Neural progenitor cell (in vitro differentiated cells): ENCODE measurements around the gene GAB2. TPM values are rescaled to one million over a fixed set of nuclear protein-coding genes. Genes with fewer than 3 reads are reported as not detected.

Source experiments
- DNase-seq: peaks from one replicate; pipeline ENCODE4 v3.0.0-alpha.2; 2016; ENCODE audit warnings: low spot score
- H2AFZ ChIP-seq: fragments of 200-600 bp; sonication (generic); replicated peaks from 2 replicates; pipeline ENCODE4 v1.6.1; 2016; ENCODE audit warnings: antibody characterized with exemption
- H3F3A ChIP-seq: fragments of 200-600 bp; sonication (generic); 2 replicates; pipeline ENCODE4 v1.6.1; 2016; ENCODE audit warnings: antibody characterized with exemption, low read depth
- H3K27ac ChIP-seq: fragments of 200-600 bp; sonication (generic); 2 replicates; pipeline ENCODE4 v1.5.1; 2016; ENCODE audit warnings: mild to moderate bottlenecking
- H3K27me3 ChIP-seq: fragments of 200-600 bp; sonication (generic); 2 replicates; pipeline ENCODE4 v1.6.1; 2016; ENCODE audit warnings: mild to moderate bottlenecking, moderate library complexity
- H3K36me3 ChIP-seq: fragments of 200-600 bp; sonication (generic); 2 replicates; pipeline ENCODE4 v1.5.1; 2016
- H3K4me1 ChIP-seq: fragments of 200-600 bp; sonication (generic); 2 replicates; pipeline ENCODE4 v1.6.1; 2016; ENCODE audit warnings: mixed run types
- H3K4me2 ChIP-seq: fragments of 200-600 bp; sonication (generic); 2 replicates; pipeline ENCODE4 v1.6.1; 2016
- H3K4me3 ChIP-seq: fragments of 200-600 bp; sonication (generic); 2 replicates; pipeline ENCODE4 v1.5.1; 2016
- H3K79me2 ChIP-seq: fragments of 200-600 bp; sonication (generic); 2 replicates; pipeline ENCODE4 v1.6.1; 2016; ENCODE audit warnings: low read depth
- H3K9ac ChIP-seq: fragments of 200-600 bp; sonication (generic); 2 replicates; pipeline ENCODE4 v1.6.1; 2016
- H3K9me3 ChIP-seq: fragments of 200-600 bp; sonication (generic); 2 replicates; pipeline ENCODE4 v1.5.1; 2016; ENCODE audit warnings: low read depth
- H4K20me1 ChIP-seq: fragments of 200-600 bp; sonication (generic); 2 replicates; pipeline ENCODE4 v1.6.1; 2016; ENCODE audit warnings: low read depth
- H3K27ac Mint-ChIP-seq: 3 replicates; pipeline ENCODE4 v1.8.0; 2021; ENCODE audit warnings: mixed read lengths
- H3K27me3 Mint-ChIP-seq: 2 replicates; pipeline ENCODE4 v1.8.0; 2022; ENCODE audit warnings: low read depth, mild to moderate bottlenecking, inconsistent platforms, moderate library complexity, mixed read lengths; ENCODE audit not compliant: insufficient read depth
- H3K36me3 Mint-ChIP-seq: 3 replicates; pipeline ENCODE4 v1.8.0; 2021; ENCODE audit warnings: mixed read lengths
- H3K4me1 Mint-ChIP-seq: 3 replicates; pipeline ENCODE4 v1.8.0; 2021; ENCODE audit warnings: mixed read lengths
- H3K4me3 Mint-ChIP-seq: 3 replicates; pipeline ENCODE4 v1.8.0; 2021; ENCODE audit warnings: mild to moderate bottlenecking, moderate library complexity, mixed read lengths
- H3K9me3 Mint-ChIP-seq: 3 replicates; pipeline ENCODE4 v1.8.0; 2020; ENCODE audit warnings: mixed read lengths
- EZH2 ChIP-seq: fragments of 200-600 bp; sonication (generic); IDR thresholded peaks from 2 replicates; pipeline ENCODE4 v1.6.1; 2017; ENCODE audit warnings: antibody characterized with exemption, mild to moderate bottlenecking, moderate library complexity
- EZH2phosphoT487 ChIP-seq: fragments of 200-600 bp; sonication (generic); IDR thresholded peaks from 2 replicates; pipeline ENCODE4 v1.6.1; 2017; ENCODE audit warnings: antibody characterized with exemption
- total RNA-seq: library from RNA; depleted of rRNA; stranded (reverse); fragments of >200 nt; gene quantifications from 2 replicates; pipeline ENCODE4 v1.2.3, GENCODE V29; 2015; ENCODE audit warnings: low replicate concordance
- TF ChIP-seq, protein P1 (sequence below): fragments of 200-600 bp; sonication (generic); IDR thresholded peaks from 2 replicates; pipeline ENCODE4 v1.5.1; 2017; ENCODE audit warnings: antibody characterized with exemption, mild to moderate bottlenecking

The GAB2 gene
- total RNA-seq, 1 donor from 2014 or later: 11.1 TPM

GRCh38 chr11:78231962-78232501, 185.6 kb downstream of the GAB2 start:
- Histone ChIP-seq H3F3A (no peaks in the 10 kb centered on the region), H3K4me1 (no peaks in the 10 kb centered on the region), H3K36me3 (peaks cover under 1% of the 10 kb centered on the region), H3K9ac (no peak overlapping the region), H2AFZ (no peak overlapping the region), H3K9me3 (no peaks in the 10 kb centered on the region), H3K27me3 (no peaks in the 10 kb centered on the region), H3K79me2 (no peaks in the 10 kb centered on the region), H3K4me3 (no peak overlapping the region), H3K27ac (no peak overlapping the region), H4K20me1 (no peaks in the 10 kb centered on the region), H3K4me2 (no peak overlapping the region)
- Mint-ChIP-seq H3K9me3 (peaks cover 2% of the 10 kb centered on the region), H3K4me1 (peaks cover 2% of the 10 kb centered on the region), H3K27ac (no peak overlapping the region), H3K27me3 (no peaks in the 10 kb centered on the region), H3K36me3 (peaks cover 10% of the 10 kb centered on the region), H3K4me3 (no peak overlapping the region)
- no peak for DNase-seq
- TF ChIP-seq, protein P1, sequence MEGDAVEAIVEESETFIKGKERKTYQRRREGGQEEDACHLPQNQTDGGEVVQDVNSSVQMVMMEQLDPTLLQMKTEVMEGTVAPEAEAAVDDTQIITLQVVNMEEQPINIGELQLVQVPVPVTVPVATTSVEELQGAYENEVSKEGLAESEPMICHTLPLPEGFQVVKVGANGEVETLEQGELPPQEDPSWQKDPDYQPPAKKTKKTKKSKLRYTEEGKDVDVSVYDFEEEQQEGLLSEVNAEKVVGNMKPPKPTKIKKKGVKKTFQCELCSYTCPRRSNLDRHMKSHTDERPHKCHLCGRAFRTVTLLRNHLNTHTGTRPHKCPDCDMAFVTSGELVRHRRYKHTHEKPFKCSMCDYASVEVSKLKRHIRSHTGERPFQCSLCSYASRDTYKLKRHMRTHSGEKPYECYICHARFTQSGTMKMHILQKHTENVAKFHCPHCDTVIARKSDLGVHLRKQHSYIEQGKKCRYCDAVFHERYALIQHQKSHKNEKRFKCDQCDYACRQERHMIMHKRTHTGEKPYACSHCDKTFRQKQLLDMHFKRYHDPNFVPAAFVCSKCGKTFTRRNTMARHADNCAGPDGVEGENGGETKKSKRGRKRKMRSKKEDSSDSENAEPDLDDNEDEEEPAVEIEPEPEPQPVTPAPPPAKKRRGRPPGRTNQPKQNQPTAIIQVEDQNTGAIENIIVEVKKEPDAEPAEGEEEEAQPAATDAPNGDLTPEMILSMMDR: no peak
- TF ChIP-seq EZH2 (no peak), EZH2phosphoT487 (no peak)

- Histone ChIP-seq H3K9me3 (no peaks in the 10 kb centered on the region), H3K27me3 (no peaks in the 10 kb centered on the region), H3F3A (no peaks in the 10 kb centered on the region), H3K4me1 (no peaks in the 10 kb centered on the region), H2AFZ (no peak overlapping the region), H3K79me2 (no peaks in the 10 kb centered on the region), H3K4me2 (no peak overlapping the region), H3K36me3 (no peaks in the 10 kb centered on the region), H4K20me1 (no peaks in the 10 kb centered on the region), H3K4me3 (no peak overlapping the region), H3K9ac (no peak overlapping the region), H3K27ac (no peak overlapping the region)
- H3K9me3 Mint-ChIP-seq: no peaks in the 10 kb centered on the region
- no peak overlapping the region for H3K27ac Mint-ChIP-seq
- DNase-seq: no peak
- no peaks in the 10 kb centered on the region for H3K4me1 Mint-ChIP-seq
- no peaks in the 10 kb centered on the region for H3K27me3 Mint-ChIP-seq
- peaks cover 4% of the 10 kb centered on the region for H3K36me3 Mint-ChIP-seq
- TF ChIP-seq, protein P1: no peak
- TF ChIP-seq EZH2phosphoT487 (no peak), EZH2 (no peak)
- no peak overlapping the region for H3K4me3 Mint-ChIP-seq
Observed at GRCh38 chr11:78230161-78230877, 187.3 kb downstream of the GAB2 start.

DNA sequence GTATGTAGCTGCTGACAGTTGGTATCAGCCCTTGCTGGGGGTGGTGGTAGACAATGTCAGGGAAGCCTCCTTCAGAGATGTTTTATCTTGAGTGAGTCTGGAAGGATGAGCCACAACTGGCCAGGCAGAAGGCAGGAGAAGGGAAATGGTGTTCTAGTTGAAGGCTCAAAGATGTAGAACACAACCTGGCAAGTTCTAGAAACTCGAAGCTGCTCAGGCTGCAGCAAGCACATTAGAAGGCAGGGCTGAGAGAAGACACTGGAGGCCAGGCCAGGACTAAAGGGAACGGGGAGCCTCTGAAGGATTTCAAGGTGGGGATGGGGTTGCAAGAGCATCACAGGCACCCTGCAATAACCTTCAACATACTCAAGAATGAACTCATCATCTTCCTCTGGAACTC, 188.5 kb downstream of the GAB2 start:
- no peaks in the 10 kb centered on the region for H4K20me1 ChIP-seq
- H3K4me1 ChIP-seq: no peaks in the 10 kb centered on the region
- peaks cover 10% of the 10 kb centered on the region for H3K36me3 Mint-ChIP-seq
- H3K9ac ChIP-seq: no peak overlapping the region
- no peaks in the 10 kb centered on the region for H3F3A ChIP-seq
- H3K4me1 Mint-ChIP-seq: no peaks in the 10 kb centered on the region
- no peak for DNase-seq
- no peaks in the 10 kb centered on the region for H3K36me3 ChIP-seq
- H3K4me3 Mint-ChIP-seq: no peak overlapping the region
- no peak overlapping the region for H3K4me2 ChIP-seq
- no peaks in the 10 kb centered on the region for H3K27me3 ChIP-seq
- no peak overlapping the region for H2AFZ ChIP-seq
- H3K27ac ChIP-seq: no peak overlapping the region
- no peaks in the 10 kb centered on the region for H3K9me3 Mint-ChIP-seq
- TF ChIP-seq EZH2 (no peak), EZH2phosphoT487 (no peak)
- TF ChIP-seq, protein P1: no peak
- no peaks in the 10 kb centered on the region for H3K79me2 ChIP-seq
- H3K27me3 Mint-ChIP-seq: no peaks in the 10 kb centered on the region
- H3K27ac Mint-ChIP-seq: no peak overlapping the region
- H3K4me3 ChIP-seq: no peak overlapping the region
- no peaks in the 10 kb centered on the region for H3K9me3 ChIP-seq
